Measurements from ENCODE around the gene WDR11.

The WDR11 gene

DNA sequence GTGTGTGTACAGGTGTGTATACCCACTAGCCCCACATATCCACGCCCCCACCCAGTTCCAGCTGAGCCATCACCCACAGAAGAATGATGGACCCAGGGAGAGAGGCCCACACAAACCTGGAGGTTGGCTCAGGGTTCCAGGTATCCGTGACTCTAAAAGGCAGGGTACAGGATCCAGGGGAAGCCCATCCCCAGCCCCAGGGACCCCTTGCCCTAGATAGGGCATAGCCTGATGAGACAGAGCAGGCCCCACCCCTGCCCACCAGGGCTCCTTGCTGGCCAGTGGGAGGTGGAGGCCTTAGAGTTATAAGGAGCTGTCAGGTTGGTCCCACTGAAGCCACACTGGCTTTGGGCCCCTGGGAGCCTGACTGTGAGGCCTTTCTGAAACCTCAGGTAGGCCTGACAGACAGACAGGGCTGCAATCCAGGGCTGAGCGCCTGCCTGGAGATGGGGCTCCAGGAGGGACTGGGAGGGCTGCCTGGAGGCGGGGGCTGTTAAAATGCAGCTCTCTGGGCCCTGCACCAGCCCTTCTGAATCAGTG lies 93.5 kb downstream of the WDR11 start:
- DNase-seq (ENCODE audit: low read depth), result no peak

GRCh38 chr10:120945182-120945581 lies 94.0 kb downstream of the WDR11 start:
- no peak for DNase-seq (ENCODE audit: low read depth)

DNA sequence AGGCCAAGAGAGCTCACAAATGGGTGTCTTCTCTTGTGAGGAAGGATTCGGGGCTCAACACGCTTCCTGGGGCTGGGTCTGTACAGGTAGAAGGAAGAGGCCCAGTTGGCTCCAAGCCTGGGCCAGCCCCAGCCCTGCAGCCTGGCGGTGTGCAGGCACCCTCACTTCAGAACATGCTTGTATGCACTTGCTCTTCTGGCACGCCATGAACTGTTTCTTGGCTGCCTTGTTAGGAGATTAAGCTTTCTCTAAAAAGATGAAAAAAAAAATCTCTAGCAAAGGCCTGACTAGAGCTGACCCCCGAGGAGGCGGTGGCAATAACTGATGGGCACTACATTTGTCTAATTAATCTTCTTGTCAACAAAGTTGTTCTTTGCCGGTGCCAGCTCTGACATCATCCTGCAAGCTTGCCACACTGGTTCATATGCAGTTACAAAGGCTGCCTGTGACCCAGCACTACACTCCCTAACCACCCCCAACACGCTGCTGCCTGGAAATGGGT lies 94.7 kb downstream of the WDR11 start:
- no peak for DNase-seq (ENCODE audit: low read depth)

GRCh38 chr10:120946497-120946896 lies 95.3 kb downstream of the WDR11 start:
- no peak for DNase-seq (ENCODE audit: low read depth)

- no peak for DNase-seq (ENCODE audit: low read depth)
Observed at GRCh38 chr10:120948889-120949608, 97.9 kb downstream of the WDR11 start.

DNA sequence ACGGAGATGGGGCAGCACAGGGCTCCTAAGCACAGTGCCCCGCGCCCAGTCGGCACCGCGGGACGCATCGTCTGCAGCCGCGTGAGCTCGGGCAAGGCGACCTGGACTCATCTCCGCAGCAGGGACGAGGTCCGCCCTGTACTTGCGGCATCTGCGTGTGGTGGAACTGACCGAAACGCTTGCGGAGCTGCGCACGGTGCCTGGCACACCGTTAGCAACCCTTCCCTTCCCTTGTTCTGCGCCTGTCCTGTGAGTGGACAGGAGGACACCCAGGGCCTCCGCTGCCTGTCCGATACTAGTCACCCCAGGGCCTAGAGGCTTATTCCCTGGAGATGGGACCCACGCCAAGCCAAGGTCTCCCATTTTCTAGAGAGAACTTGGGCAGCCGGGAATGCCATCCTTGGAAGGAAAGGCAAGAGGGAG lies 98.5 kb downstream of the WDR11 start:
- DNase-seq (ENCODE audit: low read depth), result no peak

- DNase-seq (ENCODE audit: low read depth), result no peak
Observed at GRCh38 chr10:120950051-120950561, 98.9 kb downstream of the WDR11 start.

DNA sequence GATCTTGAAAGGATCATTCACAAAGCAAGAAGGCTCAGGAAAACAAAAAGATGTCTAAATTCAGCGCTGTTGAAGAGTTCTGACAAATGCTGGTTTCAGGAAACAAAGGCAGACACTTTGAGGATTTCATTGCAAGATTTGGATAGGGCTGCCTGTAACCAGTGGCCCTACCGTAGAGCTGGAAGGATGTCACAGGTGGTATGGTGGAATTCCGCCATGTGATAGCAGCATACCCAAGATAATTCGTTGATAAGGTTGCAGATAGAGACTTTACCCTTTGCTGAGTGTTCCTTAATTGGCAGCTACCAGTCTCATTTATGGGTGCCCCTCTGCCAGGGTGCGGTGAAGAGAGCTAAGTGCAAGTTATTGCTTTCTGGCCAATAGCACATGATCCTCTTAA lies 100.1 kb downstream of the WDR11 start:
- DNase-seq (ENCODE audit: low read depth), result no peak

DNA sequence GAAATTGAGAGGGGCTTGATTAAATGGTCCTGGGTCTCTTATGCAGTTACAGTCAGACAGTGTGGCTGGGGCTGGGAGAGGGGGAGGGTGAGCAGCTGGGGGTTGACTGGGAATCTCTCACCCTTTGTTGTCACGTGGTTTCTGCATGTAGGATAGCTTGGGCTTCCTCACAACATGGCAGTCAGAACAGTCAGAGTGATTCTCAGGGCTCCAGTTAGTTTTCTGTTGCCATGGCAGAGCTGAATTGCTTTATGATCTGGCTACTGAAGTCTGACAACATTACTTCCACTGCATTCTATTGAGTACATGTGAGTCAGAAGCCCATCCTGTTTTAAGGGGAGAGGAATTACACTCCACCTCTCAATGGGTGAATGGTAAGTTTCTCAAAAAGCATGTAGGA lies 102.7 kb downstream of the WDR11 start:
- no peak for DNase-seq (ENCODE audit: low read depth)

Measured in non-pigmented ciliary epithelial cell (primary cell).